Liver (tissue), 9 donors: ENCODE measurements around the gene PCBP1. TPM values are rescaled to one million over a fixed set of nuclear protein-coding genes. Genes with fewer than 3 reads are reported as not detected.
"Not testable (repeated sequence)": the region's sequence is repeated elsewhere in the genome, so short reads cannot be mapped to it uniquely, and the experiment has no call there.

Experiments
- DNase-seq: peaks from one replicate; pipeline ENCODE4 v3.0.0-alpha.2; 2017; ENCODE audit warnings: low spot score
- H3K27ac ChIP-seq, 2 donors: one replicate each; pipeline ENCODE4 v1.7.0; 2013; ENCODE audit warnings: inconsistent platforms in 2 of 2, low read length in 2 of 2, control low read depth in 1 of 2, low read depth in 1 of 2, mild to moderate bottlenecking in 1 of 2
- H3K27me3 ChIP-seq, 4 donors: one replicate each; pipeline versions ENCODE4 v1.6.1 to v1.7.0; 2013; ENCODE audit warnings: low read length in 3 of 4, inconsistent platforms in 1 of 4, mild to moderate bottlenecking in 1 of 4, moderate library complexity in 1 of 4; ENCODE audit not compliant: control insufficient read depth in 4 of 4, insufficient read depth in 4 of 4
- H3K36me3 ChIP-seq, 4 donors: one replicate each; pipeline versions ENCODE4 v1.6.1 to v1.7.0; 2013; ENCODE audit warnings: low read length in 3 of 4, mild to moderate bottlenecking in 3 of 4, low read depth in 1 of 4, moderate library complexity in 1 of 4; ENCODE audit not compliant: control insufficient read depth in 4 of 4, insufficient read depth in 3 of 4
- H3K4me1 ChIP-seq, 4 donors: one replicate each; pipeline versions ENCODE4 v1.6.1 to v1.7.0; 2013; ENCODE audit warnings: low read length in 3 of 4, mild to moderate bottlenecking in 3 of 4, moderate library complexity in 1 of 4; ENCODE audit not compliant: control insufficient read depth in 4 of 4, insufficient read depth in 4 of 4
- H3K4me3 ChIP-seq, 3 donors: one replicate each; pipeline versions ENCODE4 v1.6.1 to v1.7.0; 2013; ENCODE audit warnings: low read length in 3 of 3, control low read depth in 1 of 3, low read depth in 1 of 3, mild to moderate bottlenecking in 1 of 3
- H3K9ac ChIP-seq, 2 donors: one replicate each; pipeline ENCODE4 v1.7.0; 2013; ENCODE audit warnings: low read length in 2 of 2, mild to moderate bottlenecking in 2 of 2, moderate library complexity in 2 of 2, control low read depth in 1 of 2, low read depth in 1 of 2
- H3K9me3 ChIP-seq, 4 donors: one replicate each; pipeline versions ENCODE4 v1.6.1 to v1.7.0; 2013; ENCODE audit warnings: low read length in 3 of 4; ENCODE audit not compliant: control insufficient read depth in 4 of 4
- EGR1 ChIP-seq, 2 donors: IDR thresholded peaks; 2 replicates each; pipeline ENCODE4 v1.6.1; 2016 to 2018; ENCODE audit warnings: antibody characterized with exemption in 2 of 2, low read depth in 2 of 2
- FOXA1 ChIP-seq: IDR thresholded peaks from 2 replicates; pipeline ENCODE4 v1.6.1; 2016; ENCODE audit warnings: antibody characterized with exemption
- FOXA2 ChIP-seq: IDR thresholded peaks from 2 replicates; pipeline ENCODE4 v1.6.1; 2016; ENCODE audit warnings: antibody characterized with exemption
- HNF4A ChIP-seq, 2 donors: conservative IDR thresholded peaks; 2 replicates each; pipeline ENCODE4 v1.6.1; 2016; ENCODE audit warnings: antibody characterized with exemption in 2 of 2, mild to moderate bottlenecking in 2 of 2
- HNF4G ChIP-seq: IDR thresholded peaks from 2 replicates; pipeline ENCODE4 v1.6.1; 2016; ENCODE audit warnings: antibody characterized with exemption
- JUND ChIP-seq, 2 donors: IDR thresholded peaks; 2 replicates each; pipeline ENCODE4 v1.6.1; 2016; ENCODE audit warnings: antibody characterized with exemption in 2 of 2
- NR2F2 ChIP-seq: IDR thresholded peaks from 2 replicates; pipeline ENCODE4 v1.6.1; 2016; ENCODE audit warnings: antibody characterized with exemption
- RXRA ChIP-seq, 2 donors: IDR thresholded peaks; 2 replicates each; pipeline ENCODE4 v1.6.1; 2017 to 2018; ENCODE audit warnings: antibody characterized with exemption in 2 of 2, mild to moderate bottlenecking in 1 of 2
- SP1 ChIP-seq: IDR thresholded peaks from 2 replicates; pipeline ENCODE4 v1.6.1; 2018; ENCODE audit warnings: antibody characterized with exemption, mild to moderate bottlenecking
- TAF1 ChIP-seq: conservative IDR thresholded peaks from 2 replicates; pipeline ENCODE4 v1.6.1; 2016; ENCODE audit warnings: antibody characterized with exemption, mild to moderate bottlenecking
- YY1 ChIP-seq: IDR thresholded peaks from 2 replicates; pipeline ENCODE4 v1.6.1; 2016; ENCODE audit warnings: antibody characterized with exemption, mild to moderate bottlenecking
- WGBS: extraction: QIAGEN DNeasy Blood & Tissue Kit; methylation state at CpG from one replicate; pipeline ENCODE4 v1.1.7; 2013; 5-methylcytosine and 5-hydroxymethylcytosine counted together
- polyA plus RNA-seq, 2 donors: library from polyadenylated mRNA; stranded (reverse) in 1 of 2; unstranded in 1 of 2; fragments of 200-250 nt in 1 of 2; fragments of >200 nt in 1 of 2; fragmentation: Nextera tagmentation in 1 of 2; extraction: Ambion mirVana in 1 of 2; gene quantifications; one replicate each; pipeline versions ENCODE4 v1.2.1 to v1.2.3, GENCODE V29; 2013 to 2015
- total RNA-seq, 2 donors: library from RNA; depleted of rRNA; stranded (reverse); fragments of >200 nt; gene quantifications; one replicate each; pipeline ENCODE4 v1.2.3, GENCODE V29; 2014
- TF ChIP-seq, protein P1 (sequence below): IDR thresholded peaks from 2 replicates; pipeline ENCODE4 v1.6.1; 2016; ENCODE audit warnings: antibody characterized with exemption
- TF ChIP-seq, protein P2 (sequence below): IDR thresholded peaks from 2 replicates; pipeline ENCODE4 v1.6.1; 2016; ENCODE audit warnings: antibody characterized with exemption, mild to moderate bottlenecking
- TF ChIP-seq, protein P3 (sequence below): fragments of 150-350 bp; IDR thresholded peaks from 2 replicates; pipeline ENCODE4 v1.5.1; 2017; ENCODE audit warnings: improper control_type of control experiment, low read depth, low read length; ENCODE audit not compliant: missing input control
- TF ChIP-seq, protein P4 (sequence below): IDR thresholded peaks from 2 replicates; pipeline ENCODE4 v1.6.1; 2016; ENCODE audit warnings: antibody characterized with exemption
- donor health status: healthy.
- donor health status: healthy.
- donor health status: healthy.
- donor health status: healthy.
- donor health status: healthy.

Gene PCBP1
- total and polyA plus RNA-seq, 4 donors, result 64.0 to 202 (median 87.9) TPM

DNA sequence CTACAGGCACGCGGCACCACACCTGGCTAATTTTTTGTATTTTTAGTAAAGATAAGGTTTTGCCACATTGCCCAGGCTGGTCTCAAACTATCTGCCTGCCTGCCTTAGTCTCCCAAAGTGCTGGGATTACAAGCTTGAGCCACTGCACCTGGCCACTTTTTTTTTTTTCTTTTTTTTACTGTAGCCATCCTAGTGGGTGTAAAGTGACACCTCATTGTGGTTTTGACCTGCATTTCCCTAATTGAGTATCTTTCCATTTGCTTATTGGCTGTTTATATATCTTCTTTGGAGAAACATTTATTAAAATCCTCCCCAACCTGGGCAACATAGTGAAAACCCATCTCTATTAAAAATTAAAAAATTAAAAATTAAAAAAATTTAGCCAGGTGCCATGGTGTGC, 12.0 kb downstream of the PCBP1 start:
- 97% methylated on average over 2 of the region's 2 CpGs for WGBS
- Histone ChIP-seq H3K9ac (no peak overlapping the region), H3K27me3 (no peaks in the 10 kb centered on the region), H3K4me1 (peaks cover 13 to 24% (median 18%) of the 10 kb centered on the region in 4 donors), H3K36me3 (no peaks in the 10 kb centered on the region), H3K9me3 (no peaks in the 10 kb centered on the region), H3K4me3 (no peak overlapping the region), H3K27ac (peak overlapping the region in 1 of 2 donors; percentile 87)
- TF ChIP-seq, protein P1, sequence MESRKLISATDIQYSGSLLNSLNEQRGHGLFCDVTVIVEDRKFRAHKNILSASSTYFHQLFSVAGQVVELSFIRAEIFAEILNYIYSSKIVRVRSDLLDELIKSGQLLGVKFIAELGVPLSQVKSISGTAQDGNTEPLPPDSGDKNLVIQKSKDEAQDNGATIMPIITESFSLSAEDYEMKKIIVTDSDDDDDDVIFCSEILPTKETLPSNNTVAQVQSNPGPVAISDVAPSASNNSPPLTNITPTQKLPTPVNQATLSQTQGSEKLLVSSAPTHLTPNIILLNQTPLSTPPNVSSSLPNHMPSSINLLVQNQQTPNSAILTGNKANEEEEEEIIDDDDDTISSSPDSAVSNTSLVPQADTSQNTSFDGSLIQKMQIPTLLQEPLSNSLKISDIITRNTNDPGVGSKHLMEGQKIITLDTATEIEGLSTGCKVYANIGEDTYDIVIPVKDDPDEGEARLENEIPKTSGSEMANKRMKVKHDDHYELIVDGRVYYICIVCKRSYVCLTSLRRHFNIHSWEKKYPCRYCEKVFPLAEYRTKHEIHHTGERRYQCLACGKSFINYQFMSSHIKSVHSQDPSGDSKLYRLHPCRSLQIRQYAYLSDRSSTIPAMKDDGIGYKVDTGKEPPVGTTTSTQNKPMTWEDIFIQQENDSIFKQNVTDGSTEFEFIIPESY, result no peak
- TF ChIP-seq, protein P2, sequence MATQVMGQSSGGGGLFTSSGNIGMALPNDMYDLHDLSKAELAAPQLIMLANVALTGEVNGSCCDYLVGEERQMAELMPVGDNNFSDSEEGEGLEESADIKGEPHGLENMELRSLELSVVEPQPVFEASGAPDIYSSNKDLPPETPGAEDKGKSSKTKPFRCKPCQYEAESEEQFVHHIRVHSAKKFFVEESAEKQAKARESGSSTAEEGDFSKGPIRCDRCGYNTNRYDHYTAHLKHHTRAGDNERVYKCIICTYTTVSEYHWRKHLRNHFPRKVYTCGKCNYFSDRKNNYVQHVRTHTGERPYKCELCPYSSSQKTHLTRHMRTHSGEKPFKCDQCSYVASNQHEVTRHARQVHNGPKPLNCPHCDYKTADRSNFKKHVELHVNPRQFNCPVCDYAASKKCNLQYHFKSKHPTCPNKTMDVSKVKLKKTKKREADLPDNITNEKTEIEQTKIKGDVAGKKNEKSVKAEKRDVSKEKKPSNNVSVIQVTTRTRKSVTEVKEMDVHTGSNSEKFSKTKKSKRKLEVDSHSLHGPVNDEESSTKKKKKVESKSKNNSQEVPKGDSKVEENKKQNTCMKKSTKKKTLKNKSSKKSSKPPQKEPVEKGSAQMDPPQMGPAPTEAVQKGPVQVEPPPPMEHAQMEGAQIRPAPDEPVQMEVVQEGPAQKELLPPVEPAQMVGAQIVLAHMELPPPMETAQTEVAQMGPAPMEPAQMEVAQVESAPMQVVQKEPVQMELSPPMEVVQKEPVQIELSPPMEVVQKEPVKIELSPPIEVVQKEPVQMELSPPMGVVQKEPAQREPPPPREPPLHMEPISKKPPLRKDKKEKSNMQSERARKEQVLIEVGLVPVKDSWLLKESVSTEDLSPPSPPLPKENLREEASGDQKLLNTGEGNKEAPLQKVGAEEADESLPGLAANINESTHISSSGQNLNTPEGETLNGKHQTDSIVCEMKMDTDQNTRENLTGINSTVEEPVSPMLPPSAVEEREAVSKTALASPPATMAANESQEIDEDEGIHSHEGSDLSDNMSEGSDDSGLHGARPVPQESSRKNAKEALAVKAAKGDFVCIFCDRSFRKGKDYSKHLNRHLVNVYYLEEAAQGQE, result no peak
- no peak for TF ChIP-seq JUND (IDR thresholded peaks at IDR 0.05)
- DNase-seq, result no peak

DNA sequence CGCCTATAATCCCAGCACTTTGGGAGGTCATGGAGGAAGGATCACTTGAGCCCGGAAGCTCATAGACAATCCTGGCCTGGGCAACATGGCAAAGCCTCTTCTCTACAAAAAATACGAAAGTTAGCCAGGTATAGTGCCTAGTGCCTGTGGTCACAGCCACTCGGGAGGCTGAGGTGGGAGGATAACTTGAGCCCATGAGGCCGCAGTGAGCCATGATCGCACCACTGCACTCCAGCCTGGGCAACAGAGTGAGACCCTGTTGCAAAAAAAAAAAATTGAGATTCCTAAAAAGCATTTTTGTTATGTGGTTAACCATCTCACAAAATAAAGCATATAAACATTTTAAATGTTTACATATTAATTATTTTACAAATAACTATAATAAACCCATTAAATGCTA, 13.9 kb downstream of the PCBP1 start:
- Histone ChIP-seq H3K27ac (no peak overlapping the region), H3K4me1 (peaks cover 5 to 12% (median 11%) of the 10 kb centered on the region in 4 donors), H3K27me3 (no peaks in the 10 kb centered on the region), H3K36me3 (no peaks in the 10 kb centered on the region), H3K9ac (no peak overlapping the region), H3K9me3 (no peaks in the 10 kb centered on the region), H3K4me3 (no peak overlapping the region)
- no peak for DNase-seq
- WGBS, result 97% methylated on average over 6 of the region's 6 CpGs
- TF ChIP-seq HNF4G (no peak), SP1 (no peak), RXRA (IDR thresholded peaks at IDR 0.05) (no peak), TAF1 (no peak), NR2F2 (no peak), YY1 (no peak), EGR1 (IDR thresholded peaks at IDR 0.05; ENCODE audit: low read depth in 2 of 2) (no peak), FOXA2 (no peak), FOXA1 (no peak), JUND (IDR thresholded peaks at IDR 0.05) (no peak), HNF4A (conservative IDR thresholded peaks at IDR 0.05) (no peak)
- TF ChIP-seq, protein P2, result no peak
- TF ChIP-seq, protein P3, sequence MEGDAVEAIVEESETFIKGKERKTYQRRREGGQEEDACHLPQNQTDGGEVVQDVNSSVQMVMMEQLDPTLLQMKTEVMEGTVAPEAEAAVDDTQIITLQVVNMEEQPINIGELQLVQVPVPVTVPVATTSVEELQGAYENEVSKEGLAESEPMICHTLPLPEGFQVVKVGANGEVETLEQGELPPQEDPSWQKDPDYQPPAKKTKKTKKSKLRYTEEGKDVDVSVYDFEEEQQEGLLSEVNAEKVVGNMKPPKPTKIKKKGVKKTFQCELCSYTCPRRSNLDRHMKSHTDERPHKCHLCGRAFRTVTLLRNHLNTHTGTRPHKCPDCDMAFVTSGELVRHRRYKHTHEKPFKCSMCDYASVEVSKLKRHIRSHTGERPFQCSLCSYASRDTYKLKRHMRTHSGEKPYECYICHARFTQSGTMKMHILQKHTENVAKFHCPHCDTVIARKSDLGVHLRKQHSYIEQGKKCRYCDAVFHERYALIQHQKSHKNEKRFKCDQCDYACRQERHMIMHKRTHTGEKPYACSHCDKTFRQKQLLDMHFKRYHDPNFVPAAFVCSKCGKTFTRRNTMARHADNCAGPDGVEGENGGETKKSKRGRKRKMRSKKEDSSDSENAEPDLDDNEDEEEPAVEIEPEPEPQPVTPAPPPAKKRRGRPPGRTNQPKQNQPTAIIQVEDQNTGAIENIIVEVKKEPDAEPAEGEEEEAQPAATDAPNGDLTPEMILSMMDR, result no peak
- TF ChIP-seq, protein P4, sequence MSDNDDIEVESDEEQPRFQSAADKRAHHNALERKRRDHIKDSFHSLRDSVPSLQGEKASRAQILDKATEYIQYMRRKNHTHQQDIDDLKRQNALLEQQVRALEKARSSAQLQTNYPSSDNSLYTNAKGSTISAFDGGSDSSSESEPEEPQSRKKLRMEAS, result no peak
- TF ChIP-seq, protein P1, result no peak

DNA sequence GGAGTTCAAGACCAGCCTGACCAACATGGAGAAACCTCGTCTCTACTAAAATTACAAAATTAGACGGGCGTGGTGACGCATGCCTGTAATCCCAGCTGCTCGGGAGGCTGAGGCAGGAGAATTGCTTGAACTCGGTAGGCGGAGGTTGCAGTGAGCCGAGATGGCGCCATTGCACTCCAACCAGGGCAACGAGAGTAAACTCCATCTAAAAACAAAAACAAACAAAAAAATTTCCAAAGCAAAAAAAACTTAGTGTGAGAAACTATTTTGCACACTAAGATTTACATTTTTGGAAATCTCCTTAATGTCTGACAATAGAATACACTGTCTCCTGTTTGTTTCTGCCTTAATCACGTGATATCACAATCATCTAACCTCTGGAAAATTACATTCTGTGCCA, 14.4 kb downstream of the PCBP1 start:
- not testable (repeated sequence) for DNase-seq, H3K27me3 ChIP-seq, H3K27ac ChIP-seq, H3K9me3 ChIP-seq, H3K36me3 ChIP-seq, H3K9ac ChIP-seq, H3K4me3 ChIP-seq
- WGBS, result 85% methylated on average over 11 of the region's 11 CpGs
- H3K4me1 ChIP-seq, result peaks cover 5 to 12% (median 9%) of the 10 kb centered on the region in 4 donors
